Spleen (tissue), 11 donors: ENCODE results near the gene CERS1. TPM values are rescaled to one million over a fixed set of nuclear protein-coding genes. Genes with fewer than 3 reads are reported as not detected.

Experiments used
- DNase-seq: peaks from one replicate; pipeline ENCODE4 v3.0.0-alpha.2; 2020
- H3K27ac ChIP-seq, 8 donors: fragments of 200-600 bp; sonication (generic) in 7 of 8; 1 replicate in 4 of 8; 2 replicates in 4 of 8; pipeline versions ENCODE4 v1.5.0 to v1.8.0; 2016 to 2021; ENCODE audit warnings: inconsistent platforms in 4 of 8, mild to moderate bottlenecking in 4 of 8, moderate library complexity in 1 of 8
- H3K27me3 ChIP-seq, 7 donors: fragments of 200-600 bp; sonication (generic) in 6 of 7; replicated peaks in 1 of 7; 1 replicate in 4 of 7; 2 replicates in 3 of 7; pipeline versions ENCODE4 v1.5.0 to v1.8.0; 2016 to 2021; ENCODE audit warnings: inconsistent platforms in 3 of 7, mild to moderate bottlenecking in 1 of 7
- H3K36me3 ChIP-seq, 6 donors: fragments of 200-600 bp; sonication (generic) in 5 of 6; 1 replicate in 4 of 6; 2 replicates in 2 of 6; pipeline versions ENCODE4 v1.5.0 to v1.8.0; 2016 to 2021; ENCODE audit warnings: inconsistent platforms in 2 of 6
- H3K4me1 ChIP-seq, 6 donors: fragments of 200-600 bp; sonication (generic) in 5 of 6; 1 replicate in 3 of 6; 2 replicates in 3 of 6; pipeline versions ENCODE4 v1.5.0 to v1.8.0; 2016 to 2021; ENCODE audit warnings: inconsistent platforms in 3 of 6
- H3K4me3 ChIP-seq, 8 donors: fragments of 200-600 bp; sonication (generic) in 7 of 8; 1 replicate in 4 of 8; 2 replicates in 4 of 8; pipeline versions ENCODE4 v1.5.0 to v1.8.0; 2016 to 2021; ENCODE audit warnings: inconsistent platforms in 4 of 8, mild to moderate bottlenecking in 4 of 8, moderate library complexity in 2 of 8
- H3K9me3 ChIP-seq, 8 donors: fragments of 200-600 bp; sonication (generic) in 7 of 8; 1 replicate in 4 of 8; 2 replicates in 4 of 8; pipeline versions ENCODE4 v1.5.0 to v1.8.0; 2016 to 2021; ENCODE audit warnings: inconsistent platforms in 4 of 8
- POLR2A ChIP-seq, 3 donors: fragments of 450-650 bp; IDR thresholded peaks; one replicate each; pipeline ENCODE4 v1.5.1; 2017; ENCODE audit warnings: antibody characterized with exemption in 3 of 3, mild to moderate bottlenecking in 1 of 3
- POLR2AphosphoS5 ChIP-seq, 3 donors: sonication (generic); formaldehyde crosslinking; IDR thresholded peaks; one replicate each; pipeline ENCODE4 v1.5.1; 2017; ENCODE audit warnings: antibody characterized with exemption in 3 of 3
- WGBS, 5 donors: extraction: QIAGEN DNeasy Blood & Tissue Kit in 3 of 5; methylation state at CpG; one replicate each; pipeline versions ENCODE4 v1.1.5 to v1.1.7; 2013 to 2018; 5-methylcytosine and 5-hydroxymethylcytosine counted together
- intact Hi-C: fragments of 100-400 bp; cut with DNase I; formaldehyde crosslinking; loops from one replicate; pipeline ENCODE4 v1.15.0; 2023; ENCODE audit warnings: low total_unique reads
- polyA plus RNA-seq, 3 donors: library from polyadenylated mRNA; stranded (reverse); fragments of 200-250 nt; gene quantifications; one replicate each; pipeline ENCODE4 v1.2.1, GENCODE V29; 2013
- total RNA-seq, 7 donors: library from RNA; depleted of rRNA in 3 of 7; stranded (reverse); fragments of >200 nt in 3 of 7; fragmentation: NEBNext Ultra II Directional in 4 of 7; extraction: Animal tissue kit (Norgen Biotek cat#: 25700) in 4 of 7; gene quantifications; one replicate each; pipeline versions ENCODE4 v1.1.0 to v1.2.1, GENCODE V29; 2016 to 2021
- TF ChIP-seq, protein P1 (sequence below), 11 experiments: fragments of 200-600 bp in 7 of 11; fragments of 450-650 bp in 4 of 11; sonication (generic) in 4 of 11; IDR thresholded peaks in 8 of 11; conservative IDR thresholded peaks in 3 of 11; 1 replicate in 7 of 11; 2 replicates in 4 of 11; pipeline versions ENCODE4 v1.4.0 to v1.8.0; 2016 to 2021; ENCODE audit warnings: antibody characterized with exemption in 11 of 11, inconsistent platforms in 4 of 11, mild to moderate bottlenecking in 1 of 11
- donor health status: healthy with polysubstance abuse.
- donor health status: DM: no; HTN: no; CAD: no; lungs with moderate emphysema.
- donor health status: DM: no; HTN: no; CAD: no.
- donor health status: Bipolar disorder and iron deficiency.
- donor health status: healthy.
- donor health status: DM: no; HTN: no; CAD: no.
- donor health status: DM: yes; HTN: yes; CAD: no.

CERS1 gene
- total and polyA plus RNA-seq, 10 donors, result 0.06 to 0.50 (median 0.39) TPM; not detected in 4

DNA sequence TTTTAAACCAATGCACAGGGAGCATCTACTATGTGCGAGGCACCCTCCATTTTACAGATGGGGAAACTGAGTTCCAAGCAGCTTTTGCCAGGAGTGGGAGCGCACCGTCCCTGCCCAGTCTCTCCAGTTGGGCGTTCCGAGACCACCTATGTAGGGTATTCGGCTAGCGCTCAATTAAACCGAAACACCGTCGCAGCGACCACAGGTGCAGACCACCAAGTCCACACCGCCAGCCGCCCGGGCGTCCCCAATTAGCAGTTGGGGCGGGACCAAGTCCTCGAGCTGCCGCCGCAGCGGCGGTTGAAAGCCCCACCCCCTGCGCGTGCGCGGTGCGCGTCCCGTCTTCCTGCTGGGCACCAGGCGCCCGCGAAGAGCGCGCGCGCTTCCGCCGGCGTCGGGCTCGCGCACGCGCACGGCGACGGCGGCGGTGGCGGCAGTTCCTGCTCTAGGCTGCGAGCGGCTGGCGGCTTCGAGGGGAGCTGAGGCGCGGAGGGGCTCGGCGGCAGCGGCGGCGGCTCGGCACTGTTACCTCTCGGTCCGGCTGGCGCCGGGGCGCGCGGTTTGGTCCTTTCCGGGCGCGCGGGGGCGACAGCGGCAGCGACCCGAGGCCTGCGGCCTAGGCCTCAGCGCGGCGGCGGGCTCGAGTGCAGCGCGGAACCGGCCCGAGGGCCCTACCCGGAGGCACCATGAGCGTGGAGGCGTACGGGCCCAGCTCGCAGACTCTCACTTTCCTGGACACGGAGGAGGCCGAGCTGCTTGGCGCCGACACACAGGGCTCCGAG is 64.2 kb downstream of the CERS1 start, which contains the start of gene UPF1:
Gene UPF1 (plus strand): TSS at position 436 of the 782 bp plus-strand sequence. CDS start 251 bp downstream, at position 687.
- TF ChIP-seq POLR2A (IDR thresholded peaks at IDR 0.05) (peak in 1 of 3 donors; percentile 47), POLR2AphosphoS5 (IDR thresholded peaks at IDR 0.05) (peak; percentile 86 to 91 (median 90))
- TF ChIP-seq, protein P1, sequence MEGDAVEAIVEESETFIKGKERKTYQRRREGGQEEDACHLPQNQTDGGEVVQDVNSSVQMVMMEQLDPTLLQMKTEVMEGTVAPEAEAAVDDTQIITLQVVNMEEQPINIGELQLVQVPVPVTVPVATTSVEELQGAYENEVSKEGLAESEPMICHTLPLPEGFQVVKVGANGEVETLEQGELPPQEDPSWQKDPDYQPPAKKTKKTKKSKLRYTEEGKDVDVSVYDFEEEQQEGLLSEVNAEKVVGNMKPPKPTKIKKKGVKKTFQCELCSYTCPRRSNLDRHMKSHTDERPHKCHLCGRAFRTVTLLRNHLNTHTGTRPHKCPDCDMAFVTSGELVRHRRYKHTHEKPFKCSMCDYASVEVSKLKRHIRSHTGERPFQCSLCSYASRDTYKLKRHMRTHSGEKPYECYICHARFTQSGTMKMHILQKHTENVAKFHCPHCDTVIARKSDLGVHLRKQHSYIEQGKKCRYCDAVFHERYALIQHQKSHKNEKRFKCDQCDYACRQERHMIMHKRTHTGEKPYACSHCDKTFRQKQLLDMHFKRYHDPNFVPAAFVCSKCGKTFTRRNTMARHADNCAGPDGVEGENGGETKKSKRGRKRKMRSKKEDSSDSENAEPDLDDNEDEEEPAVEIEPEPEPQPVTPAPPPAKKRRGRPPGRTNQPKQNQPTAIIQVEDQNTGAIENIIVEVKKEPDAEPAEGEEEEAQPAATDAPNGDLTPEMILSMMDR (IDR thresholded peaks at IDR 0.05 in 8 of 11, conservative IDR thresholded peaks at IDR 0.05 in 3 of 11), result peak in 3 of 11 experiments; percentile 24 to 40 (median 36)
- Histone ChIP-seq H3K9me3 (peaks cover 0 to 11% (median 8%) of the 10 kb centered on the region in 8 donors), H3K4me3 (peak within 1 kb of the TSS; percentile 35 to 95 (median 80)), H3K4me1 (peaks cover 27 to 54% (median 48%) of the 10 kb centered on the region in 6 donors), H3K36me3 (peaks cover 0 to 29% (median 5%) of the 10 kb centered on the region in 6 donors), H3K27ac (peak within 1 kb of the TSS; percentile 75 to 96 (median 93)), H3K27me3 (peaks cover 0 to 7% (median 0%) of the 10 kb centered on the region in 7 donors)
- 0 to 2% (median 1%) methylated on average over 47 to 96 of the region's 96 CpGs for WGBS, 5 donors
- intact Hi-C loops, result no loop called here
- peak; percentile 100 for DNase-seq

DNA sequence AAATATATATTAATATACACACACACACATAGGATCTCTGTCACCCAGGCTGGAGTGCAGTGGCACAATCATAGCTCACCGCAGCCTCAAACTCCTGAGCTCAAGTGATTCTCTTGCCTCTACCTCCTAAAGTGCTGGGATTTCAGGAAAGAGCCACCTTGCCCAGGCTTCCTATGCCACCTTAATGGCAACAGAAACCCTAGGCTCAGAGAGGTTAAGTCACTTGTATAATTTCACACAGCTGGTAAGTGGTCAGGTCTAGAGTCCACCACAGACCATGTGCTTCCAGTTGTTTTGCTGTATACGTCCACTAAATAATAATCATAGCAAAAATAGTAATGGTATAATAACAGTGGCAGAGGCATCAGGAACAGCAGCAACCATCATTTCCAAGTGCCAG is 65.5 kb downstream of the CERS1 start:
- Histone ChIP-seq H3K36me3 (peaks cover 0 to 17% (median 4%) of the 10 kb centered on the region in 6 donors), H3K9me3 (peaks cover 0 to 17% (median 13%) of the 10 kb centered on the region in 8 donors), H3K27me3 (peaks cover 0 to 7% (median 0%) of the 10 kb centered on the region in 7 donors), H3K27ac (no peak overlapping the region), H3K4me1 (peaks cover 20 to 42% (median 35%) of the 10 kb centered on the region in 6 donors), H3K4me3 (no peak overlapping the region)
- intact Hi-C loops, result no loop called here
- 84 to 96% (median 92%) methylated on average over 2 of the region's 2 CpGs for WGBS, 5 donors
- TF ChIP-seq POLR2AphosphoS5 (IDR thresholded peaks at IDR 0.05) (no peak), POLR2A (IDR thresholded peaks at IDR 0.05) (no peak)
- TF ChIP-seq, protein P1 (IDR thresholded peaks at IDR 0.05 in 8 of 11, conservative IDR thresholded peaks at IDR 0.05 in 3 of 11), result no peak
- DNase-seq, result no peak

DNA sequence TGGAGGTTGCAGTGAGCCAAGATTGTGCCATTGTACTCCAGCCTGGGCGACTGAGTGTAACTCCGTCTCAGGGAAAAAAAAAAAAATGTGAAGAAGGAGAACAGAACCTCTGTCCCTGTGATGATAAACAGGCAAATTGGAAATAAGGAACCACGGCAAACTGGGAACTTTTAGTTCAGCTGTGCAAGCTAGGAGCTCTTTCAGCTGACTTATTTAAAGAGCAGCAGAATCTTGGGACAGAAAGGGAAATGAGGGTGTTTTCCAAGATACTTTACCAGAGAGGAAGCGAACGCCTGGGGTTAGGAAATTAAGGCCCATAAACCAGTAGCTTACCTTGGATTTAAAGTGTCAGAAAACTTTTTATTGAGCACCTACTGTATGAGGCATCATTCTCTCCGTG is 67.2 kb downstream of the CERS1 start:
- 52 to 64% (median 58%) methylated on average over 6 of the region's 6 CpGs for WGBS, 5 donors
- Histone ChIP-seq H3K4me1 (peaks cover 5 to 25% (median 18%) of the 10 kb centered on the region in 6 donors), H3K27ac (no peak overlapping the region), H3K4me3 (no peak overlapping the region), H3K27me3 (peaks cover 0 to 7% (median 0%) of the 10 kb centered on the region in 7 donors), H3K9me3 (peaks cover 0 to 17% (median 13%) of the 10 kb centered on the region in 8 donors), H3K36me3 (peaks cover 0 to 3% (median 0%) of the 10 kb centered on the region in 6 donors)
- intact Hi-C loops, result no loop called here
- TF ChIP-seq, protein P1 (IDR thresholded peaks at IDR 0.05 in 8 of 11, conservative IDR thresholded peaks at IDR 0.05 in 3 of 11), result no peak
- TF ChIP-seq POLR2A (IDR thresholded peaks at IDR 0.05) (no peak), POLR2AphosphoS5 (IDR thresholded peaks at IDR 0.05) (no peak)
- no peak for DNase-seq

Other genes with a start within 250 kb of the CERS1 start
- 10 to 100 TPM in 3 of 7 donors, 1 to 10 TPM in 4; 4.7 to 15.7 (median 8.8) TPM for gene CRTC1, start 212.5 kb downstream of the CERS1 start, total RNA-seq
- gene CRTC1, start 212.5 kb downstream of the CERS1 start, polyA plus RNA-seq, result 10 to 100 TPM in 1 of 3 donors, 1 to 10 TPM in 2; 3.1 to 11.3 (median 6.4) TPM
- gene COMP, start 104.9 kb downstream of the CERS1 start, total RNA-seq, result not detected
- gene COMP, start 104.9 kb downstream of the CERS1 start, polyA plus RNA-seq, result 1 to 10 TPM in 1 of 3 donors, under 1 TPM in 2; 0.04 to 1.0 (median 0.13) TPM
- gene UPF1, start 64.2 kb downstream of the CERS1 start, total RNA-seq, result 100 to 1,000 TPM in 1 of 7 donors, 10 to 100 TPM in 6; 81.3 to 161 (median 87.7) TPM
- gene UPF1, start 64.2 kb downstream of the CERS1 start, polyA plus RNA-seq, result 10 to 100 TPM; 31.2 to 63.5 (median 34.8) TPM
- gene COPE, start 23.2 kb upstream of the CERS1 start, total RNA-seq, result 100 to 1,000 TPM; 135 to 261 (median 158) TPM
- gene COPE, start 23.2 kb upstream of the CERS1 start, polyA plus RNA-seq, result 100 to 1,000 TPM; 164 to 248 (median 196) TPM
- gene DDX49, start 23.6 kb upstream of the CERS1 start, total RNA-seq, result 10 to 100 TPM; 31.0 to 42.6 (median 34.8) TPM
- 10 to 100 TPM; 37.4 to 48.0 (median 38.7) TPM for gene DDX49, start 23.6 kb upstream of the CERS1 start, polyA plus RNA-seq
- gene HOMER3, start 45.1 kb upstream of the CERS1 start, total RNA-seq, result 100 to 1,000 TPM in 2 of 7 donors, 10 to 100 TPM in 5; 23.0 to 197 (median 80.0) TPM
- 100 to 1,000 TPM in 2 of 3 donors, 10 to 100 TPM in 1; 22.4 to 279 (median 148) TPM for gene HOMER3, start 45.1 kb upstream of the CERS1 start, polyA plus RNA-seq
- gene SUGP2, start 137.4 kb upstream of the CERS1 start, total RNA-seq, result 100 to 1,000 TPM in 2 of 7 donors, 10 to 100 TPM in 5; 55.7 to 109 (median 79.1) TPM
- 100 to 1,000 TPM in 2 of 3 donors, 10 to 100 TPM in 1; 54.5 to 127 (median 106) TPM for gene SUGP2, start 137.4 kb upstream of the CERS1 start, polyA plus RNA-seq
- gene ARMC6, start 137.4 kb upstream of the CERS1 start, total RNA-seq, result 10 to 100 TPM; 17.2 to 27.4 (median 18.7) TPM
- gene ARMC6, start 137.4 kb upstream of the CERS1 start, polyA plus RNA-seq, result 10 to 100 TPM; 25.8 to 29.0 (median 28.5) TPM
- 10 to 100 TPM; 12.5 to 25.3 (median 16.8) TPM for gene SLC25A42, start 167.8 kb upstream of the CERS1 start, total RNA-seq
- gene SLC25A42, start 167.8 kb upstream of the CERS1 start, polyA plus RNA-seq, result 10 to 100 TPM in 2 of 3 donors, 1 to 10 TPM in 1; 9.7 to 11.6 (median 10.6) TPM
- 10 to 100 TPM; 15.1 to 21.9 (median 18.4) TPM for gene TMEM161A, start 242.3 kb upstream of the CERS1 start, total RNA-seq
- 10 to 100 TPM; 17.0 to 31.7 (median 26.2) TPM for gene TMEM161A, start 242.3 kb upstream of the CERS1 start, polyA plus RNA-seq